ENCODE data around the gene RPUSD1. TPM values are rescaled to one million over a fixed set of nuclear protein-coding genes. Genes with fewer than 3 reads are reported as not detected.

RPUSD1 gene
- total RNA-seq, 1 experiment from 2014 or later = 53.3 TPM

DNA sequence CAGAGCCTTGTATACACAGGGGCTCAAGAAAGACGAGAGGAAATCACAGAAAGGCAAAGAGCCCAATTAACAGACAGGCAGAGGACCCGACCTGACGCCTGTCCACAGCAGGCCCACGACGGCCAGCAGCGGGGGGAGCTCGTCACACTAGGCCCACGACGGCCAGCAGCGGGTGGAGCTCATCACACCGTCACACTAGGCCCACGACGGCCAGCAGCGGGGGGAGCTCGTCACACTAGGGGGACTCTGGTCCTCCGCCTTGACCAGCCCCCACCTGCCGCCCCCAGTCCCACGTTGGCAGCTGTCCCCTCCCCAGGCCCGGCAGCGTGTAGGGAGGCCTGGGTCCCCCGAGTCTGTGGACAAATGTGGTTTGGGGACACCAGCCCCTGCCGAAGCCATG lies 36.0 kb upstream of the RPUSD1 start:
- no peaks in the 10 kb centered on the region for H3K9me2 ChIP-seq (ENCODE audit: insufficient read depth)

DNA sequence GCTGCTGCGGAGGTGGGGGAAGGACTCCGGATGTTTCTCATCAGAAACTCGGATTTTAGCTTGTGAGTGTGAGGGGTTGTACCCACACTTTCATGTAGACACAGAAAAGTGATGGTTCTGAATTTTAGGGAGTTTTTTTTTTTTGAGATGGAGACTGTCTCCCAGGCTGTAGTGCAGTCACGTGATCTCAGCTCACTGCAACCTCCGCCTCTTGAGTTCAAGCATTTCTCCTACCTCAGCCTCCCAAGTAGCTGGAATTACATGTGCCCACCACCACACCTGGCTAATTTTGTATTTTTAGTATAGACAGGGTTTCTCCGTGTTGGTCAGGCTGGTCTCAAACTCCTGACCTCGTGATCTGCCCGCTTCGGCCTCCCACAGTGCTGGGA lies 34.7 kb upstream of the RPUSD1 start:
- Histone ChIP-seq H3K27ac (no peak overlapping the region), H3K4me1 (replicated peaks; ENCODE audit: insufficient read depth) (no peaks in the 10 kb centered on the region), H3K9me2 (ENCODE audit: insufficient read depth) (no peaks in the 10 kb centered on the region), H3K79me2 (ENCODE audit: low read depth) (no peaks in the 10 kb centered on the region), H3K9me3 (ENCODE audit: insufficient read depth, low read depth) (no peaks in the 10 kb centered on the region), H2AFZ (no peak overlapping the region), H3F3A (ENCODE audit: insufficient read depth, low read depth) (no peaks in the 10 kb centered on the region), H3K27me3 (ENCODE audit: insufficient read depth, low read depth) (peaks cover 95% of the 10 kb centered on the region), H4K20me1 (ENCODE audit: insufficient read depth) (no peaks in the 10 kb centered on the region), H3K4me2 (no peak overlapping the region), H3K4me3 (no peak overlapping the region), H3K36me3 (ENCODE audit: low read depth) (no peaks in the 10 kb centered on the region)
- no TSS peak for BruUV-seq (replicated peaks)
- intact Hi-C loops (cut with micrococcal nuclease; ENCODE audit: unreplicated experiment) = no loop called here
- TF ChIP-seq, protein P1, sequence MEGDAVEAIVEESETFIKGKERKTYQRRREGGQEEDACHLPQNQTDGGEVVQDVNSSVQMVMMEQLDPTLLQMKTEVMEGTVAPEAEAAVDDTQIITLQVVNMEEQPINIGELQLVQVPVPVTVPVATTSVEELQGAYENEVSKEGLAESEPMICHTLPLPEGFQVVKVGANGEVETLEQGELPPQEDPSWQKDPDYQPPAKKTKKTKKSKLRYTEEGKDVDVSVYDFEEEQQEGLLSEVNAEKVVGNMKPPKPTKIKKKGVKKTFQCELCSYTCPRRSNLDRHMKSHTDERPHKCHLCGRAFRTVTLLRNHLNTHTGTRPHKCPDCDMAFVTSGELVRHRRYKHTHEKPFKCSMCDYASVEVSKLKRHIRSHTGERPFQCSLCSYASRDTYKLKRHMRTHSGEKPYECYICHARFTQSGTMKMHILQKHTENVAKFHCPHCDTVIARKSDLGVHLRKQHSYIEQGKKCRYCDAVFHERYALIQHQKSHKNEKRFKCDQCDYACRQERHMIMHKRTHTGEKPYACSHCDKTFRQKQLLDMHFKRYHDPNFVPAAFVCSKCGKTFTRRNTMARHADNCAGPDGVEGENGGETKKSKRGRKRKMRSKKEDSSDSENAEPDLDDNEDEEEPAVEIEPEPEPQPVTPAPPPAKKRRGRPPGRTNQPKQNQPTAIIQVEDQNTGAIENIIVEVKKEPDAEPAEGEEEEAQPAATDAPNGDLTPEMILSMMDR (conservative IDR thresholded peaks at IDR 0.05) = no peak
- no peak for TF ChIP-seq EZH2 (IDR thresholded peaks at IDR 0.05; ENCODE audit: low read depth)
- POLR2A ChIA-PET (ENCODE audit: unreplicated experiment) = no interaction called here
- DNase-seq = no peak
- CTCF ChIA-PET = no interaction called here

More for the DNA sequence above, 36.0 kb upstream of the RPUSD1 start:
- H3K9me3 ChIP-seq (ENCODE audit: insufficient read depth, low read depth) = no peaks in the 10 kb centered on the region
- no peak for DNase-seq
- intact Hi-C loops (cut with micrococcal nuclease; ENCODE audit: unreplicated experiment) = no loop called here
- no peak overlapping the region for H2AFZ ChIP-seq
- H3K4me2 ChIP-seq = no peak overlapping the region
- peaks cover 95% of the 10 kb centered on the region for H3K27me3 ChIP-seq (ENCODE audit: insufficient read depth, low read depth)
- BruUV-seq (replicated peaks) = no TSS peak
- CTCF ChIA-PET = no interaction called here
- POLR2A ChIA-PET (ENCODE audit: unreplicated experiment) = no interaction called here
- no peaks in the 10 kb centered on the region for H4K20me1 ChIP-seq (ENCODE audit: insufficient read depth)
- H3K36me3 ChIP-seq (ENCODE audit: low read depth) = no peaks in the 10 kb centered on the region
- no peak overlapping the region for H3K27ac ChIP-seq
- H3F3A ChIP-seq (ENCODE audit: insufficient read depth, low read depth) = no peaks in the 10 kb centered on the region
- H3K79me2 ChIP-seq (ENCODE audit: low read depth) = no peaks in the 10 kb centered on the region
- TF ChIP-seq EZH2 (IDR thresholded peaks at IDR 0.05; ENCODE audit: low read depth) = no peak
- TF ChIP-seq, protein P1 (conservative IDR thresholded peaks at IDR 0.05) = no peak
- no peak overlapping the region for H3K4me3 ChIP-seq
- H3K4me1 ChIP-seq (replicated peaks; ENCODE audit: insufficient read depth) = no peaks in the 10 kb centered on the region

DNA sequence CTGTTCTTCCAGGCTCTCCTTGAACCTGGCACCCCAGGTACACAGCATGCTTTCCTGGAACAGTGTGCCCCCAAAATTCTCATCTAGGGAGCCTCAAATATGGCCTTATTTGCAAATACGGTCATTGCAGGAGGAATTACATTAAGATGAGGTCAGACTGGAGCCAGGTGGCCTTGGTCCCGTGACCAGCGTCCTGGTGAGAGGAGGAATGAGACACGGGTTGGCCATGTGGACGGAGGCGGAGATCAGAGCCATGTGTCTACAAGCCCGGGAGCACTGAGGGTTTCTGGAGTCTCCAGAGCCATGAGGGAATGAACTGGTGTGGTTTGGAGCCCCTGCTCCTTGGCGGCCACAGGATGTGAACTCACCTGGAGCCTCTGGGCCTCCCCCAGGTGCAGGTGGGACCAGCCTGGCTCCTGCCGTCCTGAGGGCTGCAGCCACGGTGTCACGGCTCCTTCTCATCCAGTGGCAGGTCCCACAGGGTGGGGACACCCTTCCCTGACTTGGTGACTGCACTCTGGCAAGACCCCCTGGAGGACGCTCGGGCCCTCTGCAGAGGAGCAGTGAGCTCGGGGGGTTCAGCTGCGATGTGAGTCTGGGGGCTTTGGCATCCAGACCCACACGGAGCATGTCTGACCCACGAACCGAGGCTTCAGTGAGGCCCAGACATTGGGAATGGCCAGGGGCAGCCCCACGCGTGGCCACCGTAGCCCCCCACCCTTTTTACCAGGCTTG lies 34.2 kb upstream of the RPUSD1 start:
- Histone ChIP-seq H3K27me3 (ENCODE audit: insufficient read depth, low read depth) (peaks cover 90% of the 10 kb centered on the region), H3K27ac (no peak overlapping the region), H3K36me3 (ENCODE audit: low read depth) (no peaks in the 10 kb centered on the region), H2AFZ (no peak overlapping the region), H3K4me1 (replicated peaks; ENCODE audit: insufficient read depth) (no peaks in the 10 kb centered on the region), H3F3A (ENCODE audit: insufficient read depth, low read depth) (no peaks in the 10 kb centered on the region), H3K4me2 (no peak overlapping the region), H3K9me3 (ENCODE audit: insufficient read depth, low read depth) (no peaks in the 10 kb centered on the region), H3K4me3 (no peak overlapping the region), H4K20me1 (ENCODE audit: insufficient read depth) (no peaks in the 10 kb centered on the region), H3K9me2 (ENCODE audit: insufficient read depth) (no peaks in the 10 kb centered on the region), H3K79me2 (ENCODE audit: low read depth) (no peaks in the 10 kb centered on the region)
- no peak for DNase-seq
- POLR2A ChIA-PET (ENCODE audit: unreplicated experiment) = no interaction called here
- intact Hi-C loops (cut with micrococcal nuclease; ENCODE audit: unreplicated experiment) = no loop called here
- CTCF ChIA-PET = no interaction called here
- TF ChIP-seq EZH2 (IDR thresholded peaks at IDR 0.05; ENCODE audit: low read depth) = no peak
- TF ChIP-seq, protein P1 (conservative IDR thresholded peaks at IDR 0.05) = no peak
- no TSS peak for BruUV-seq (replicated peaks)

Data from PC-9 (cell line).